ENCODE results near the gene NEK10. TPM values are rescaled to one million over a fixed set of nuclear protein-coding genes. Genes with fewer than 3 reads are reported as not detected.

NEK10 gene
- total and polyA plus RNA-seq, 2 of the 13 experiments (the other 11 are each of a cell fraction or from before 2014, with no cell fraction given): 2.8 to 14.2 TPM

- no peak for TF ChIP-seq HNF1A (IDR thresholded peaks at IDR 0.05; ENCODE audit: low read depth)
- no peak; the same call in 1 of the 2 replicates for TF ChIP-seq HNF1A (CRISPR knock-in tag; IDR thresholded peaks at IDR 0.05; ENCODE audit: borderline replicate concordance)
- TF ChIP-seq HOXD1 (CRISPR knock-in tag; IDR thresholded peaks at IDR 0.05): 0 out of 2 replicates have a peak, but pooled peaks have one; percentile 66
- no peak for TF ChIP-seq ZNF138 (CRISPR knock-in tag; IDR thresholded peaks at IDR 0.05; ENCODE audit: low read depth)
- no peak for TF ChIP-seq MIER2 (CRISPR knock-in tag; IDR thresholded peaks at IDR 0.05)
- no peak for TF ChIP-seq TCF7 (IDR thresholded peaks at IDR 0.05; ENCODE audit: low read depth)
- no peak for TF ChIP-seq MAFK (conservative IDR thresholded peaks at IDR 0.05 in 1 of 2, IDR thresholded peaks at IDR 0.05 in 1 of 2; ENCODE audit: low read length in 2 of 2)
- TF ChIP-seq TOE1 (CRISPR knock-in tag; IDR thresholded peaks at IDR 0.05): no peak
- TF ChIP-seq PLRG1 (conservative IDR thresholded peaks at IDR 0.05): no peak
- TF ChIP-seq ZNF230 (CRISPR knock-in tag; IDR thresholded peaks at IDR 0.05): no peak
- peak; percentile 85 for TF ChIP-seq POGK (CRISPR knock-in tag; conservative IDR thresholded peaks at IDR 0.05)
- TF ChIP-seq HNF4A (CRISPR knock-in tag; IDR thresholded peaks at IDR 0.05): no peak
- TF ChIP-seq ATAD3A (CRISPR knock-in tag; IDR thresholded peaks at IDR 0.05): no peak
- TF ChIP-seq ZNF639 (CRISPR knock-in tag; conservative IDR thresholded peaks at IDR 0.05): no peak
- TF ChIP-seq ASH2L (IDR thresholded peaks at IDR 0.05; ENCODE audit: insufficient read length, low read depth, low read length): peak; percentile 66
- TF ChIP-seq DR1 (CRISPR knock-in tag; IDR thresholded peaks at IDR 0.05): no peak
- no peak for TF ChIP-seq DBP (CRISPR knock-in tag; IDR thresholded peaks at IDR 0.05; ENCODE audit: not compliant biosample characterization)
- TF ChIP-seq ELF3 (CRISPR knock-in tag; IDR thresholded peaks at IDR 0.05): 0 out of 2 replicates have a peak, but pooled peaks have one; percentile 11
- no peak for TF ChIP-seq NR3C1 (CRISPR knock-in tag; IDR thresholded peaks at IDR 0.05)
- peak; percentile 74 for TF ChIP-seq SP2 (CRISPR knock-in tag; IDR thresholded peaks at IDR 0.05)
- no peak for TF ChIP-seq IKZF4 (CRISPR knock-in tag; IDR thresholded peaks at IDR 0.05; ENCODE audit: borderline replicate concordance, low read depth, not compliant biosample characterization)
Observed at GRCh38 chr3:27368831-27369607, at the start of gene NEK10 (continued).

Data from HepG2 (cell line).